OCI-LY3 (cell line): ENCODE measurements around the gene TMEM123.

Experiments
- EZH2phosphoT487 ChIP-seq: fragments of 200-600 bp; shearing (Covaris generic); IDR thresholded peaks from 2 replicates; pipeline ENCODE4 v1.6.1; 2018; ENCODE audit warnings: antibody characterized with exemption, mixed run types, low read depth
- TF ChIP-seq, protein P1 (sequence below): fragments of 200-600, 300-600 bp; sonication (generic); IDR thresholded peaks from 2 replicates; pipeline ENCODE4 v1.5.1; 2014; ENCODE audit warnings: antibody characterized with exemption, low read length, low read depth

DNA sequence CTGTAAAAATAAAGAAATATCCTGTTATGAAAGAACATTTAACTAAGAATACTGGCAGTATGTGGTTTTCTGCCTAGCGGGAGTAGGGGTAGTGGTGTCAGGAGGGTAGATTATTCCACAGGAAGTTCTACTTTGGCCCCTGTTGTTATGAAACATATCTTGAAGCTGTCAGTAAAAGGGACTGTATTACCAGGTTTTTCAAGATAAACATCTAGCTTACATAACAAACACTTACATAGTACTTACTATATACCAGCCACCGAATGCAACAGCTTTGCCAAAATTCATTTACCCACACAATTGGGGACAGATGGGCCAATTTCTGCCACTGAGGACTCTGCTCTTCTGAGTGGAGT is 3.7 kb downstream of the TMEM123 start:
- TF ChIP-seq EZH2phosphoT487, result no peak
- TF ChIP-seq, protein P1, sequence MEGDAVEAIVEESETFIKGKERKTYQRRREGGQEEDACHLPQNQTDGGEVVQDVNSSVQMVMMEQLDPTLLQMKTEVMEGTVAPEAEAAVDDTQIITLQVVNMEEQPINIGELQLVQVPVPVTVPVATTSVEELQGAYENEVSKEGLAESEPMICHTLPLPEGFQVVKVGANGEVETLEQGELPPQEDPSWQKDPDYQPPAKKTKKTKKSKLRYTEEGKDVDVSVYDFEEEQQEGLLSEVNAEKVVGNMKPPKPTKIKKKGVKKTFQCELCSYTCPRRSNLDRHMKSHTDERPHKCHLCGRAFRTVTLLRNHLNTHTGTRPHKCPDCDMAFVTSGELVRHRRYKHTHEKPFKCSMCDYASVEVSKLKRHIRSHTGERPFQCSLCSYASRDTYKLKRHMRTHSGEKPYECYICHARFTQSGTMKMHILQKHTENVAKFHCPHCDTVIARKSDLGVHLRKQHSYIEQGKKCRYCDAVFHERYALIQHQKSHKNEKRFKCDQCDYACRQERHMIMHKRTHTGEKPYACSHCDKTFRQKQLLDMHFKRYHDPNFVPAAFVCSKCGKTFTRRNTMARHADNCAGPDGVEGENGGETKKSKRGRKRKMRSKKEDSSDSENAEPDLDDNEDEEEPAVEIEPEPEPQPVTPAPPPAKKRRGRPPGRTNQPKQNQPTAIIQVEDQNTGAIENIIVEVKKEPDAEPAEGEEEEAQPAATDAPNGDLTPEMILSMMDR, result no peak
